Measurements from ENCODE around the gene TRAT1.

DNA sequence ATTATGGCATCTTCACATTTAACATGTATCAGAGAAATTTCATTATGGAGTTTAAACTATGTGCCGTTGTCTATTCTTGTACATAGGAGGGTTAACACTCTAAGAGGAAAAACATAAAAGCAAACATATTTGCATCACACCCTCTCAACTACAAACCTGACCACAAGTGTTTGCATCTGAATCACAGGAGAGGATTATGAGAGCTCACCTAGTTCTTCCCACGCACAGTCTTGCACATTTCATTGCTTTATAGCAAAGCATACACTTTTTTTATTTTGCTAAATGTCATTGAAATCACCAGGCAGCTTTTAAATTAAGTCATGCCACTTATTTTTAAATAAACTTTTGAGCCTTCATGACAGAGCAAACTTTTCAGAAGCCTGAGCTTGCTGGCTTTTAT, 12.5 kb downstream of the TRAT1 start:
- TF ChIP-seq, protein P1, sequence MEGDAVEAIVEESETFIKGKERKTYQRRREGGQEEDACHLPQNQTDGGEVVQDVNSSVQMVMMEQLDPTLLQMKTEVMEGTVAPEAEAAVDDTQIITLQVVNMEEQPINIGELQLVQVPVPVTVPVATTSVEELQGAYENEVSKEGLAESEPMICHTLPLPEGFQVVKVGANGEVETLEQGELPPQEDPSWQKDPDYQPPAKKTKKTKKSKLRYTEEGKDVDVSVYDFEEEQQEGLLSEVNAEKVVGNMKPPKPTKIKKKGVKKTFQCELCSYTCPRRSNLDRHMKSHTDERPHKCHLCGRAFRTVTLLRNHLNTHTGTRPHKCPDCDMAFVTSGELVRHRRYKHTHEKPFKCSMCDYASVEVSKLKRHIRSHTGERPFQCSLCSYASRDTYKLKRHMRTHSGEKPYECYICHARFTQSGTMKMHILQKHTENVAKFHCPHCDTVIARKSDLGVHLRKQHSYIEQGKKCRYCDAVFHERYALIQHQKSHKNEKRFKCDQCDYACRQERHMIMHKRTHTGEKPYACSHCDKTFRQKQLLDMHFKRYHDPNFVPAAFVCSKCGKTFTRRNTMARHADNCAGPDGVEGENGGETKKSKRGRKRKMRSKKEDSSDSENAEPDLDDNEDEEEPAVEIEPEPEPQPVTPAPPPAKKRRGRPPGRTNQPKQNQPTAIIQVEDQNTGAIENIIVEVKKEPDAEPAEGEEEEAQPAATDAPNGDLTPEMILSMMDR (IDR thresholded peaks at IDR 0.05): no peak
- TF ChIP-seq EP300 (IDR thresholded peaks at IDR 0.05): no peak

Data from esophagus muscularis mucosa (tissue), 3 donors.